DND-41 (cell line): Measurements from ENCODE around the gene DOHH.

Experiments used
- EZH2 ChIP-seq: IDR thresholded peaks from 3 replicates; pipeline ENCODE4 v1.6.1; 2012; ENCODE audit warnings: borderline replicate concordance, low read depth, mild to moderate bottlenecking, moderate library complexity, low read length, inconsistent platforms; ENCODE audit not compliant: severe bottlenecking
- TF ChIP-seq, protein P1 (sequence below): IDR thresholded peaks from 2 replicates; pipeline ENCODE4 v1.5.1; 2012; ENCODE audit warnings: borderline replicate concordance, low read length, moderate library complexity, mild to moderate bottlenecking; ENCODE audit not compliant: poor library complexity, severe bottlenecking; ENCODE audit errors: extremely low read depth

DNA sequence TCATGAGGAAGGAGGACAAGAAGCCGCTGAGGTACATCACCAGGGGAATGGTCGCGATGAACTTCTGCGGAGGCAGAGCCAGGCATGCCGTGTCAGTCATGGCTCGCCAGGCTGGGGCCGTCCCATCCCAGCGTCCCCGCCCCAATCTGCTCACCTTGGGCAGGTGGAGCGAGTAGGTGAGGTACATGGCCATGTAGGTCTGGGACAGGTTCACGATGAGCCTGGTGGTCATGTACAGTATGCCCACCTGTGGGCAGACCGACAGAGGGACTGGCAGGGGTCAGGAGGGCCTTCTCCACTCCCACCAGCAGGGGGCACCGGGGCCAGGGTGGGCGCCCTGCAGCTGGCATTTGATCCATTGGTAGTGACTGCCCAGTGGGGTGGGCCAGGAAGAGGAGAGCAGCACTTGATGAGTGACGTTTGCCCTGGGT, 46.8 kb upstream of the DOHH start:
- TF ChIP-seq, protein P1, sequence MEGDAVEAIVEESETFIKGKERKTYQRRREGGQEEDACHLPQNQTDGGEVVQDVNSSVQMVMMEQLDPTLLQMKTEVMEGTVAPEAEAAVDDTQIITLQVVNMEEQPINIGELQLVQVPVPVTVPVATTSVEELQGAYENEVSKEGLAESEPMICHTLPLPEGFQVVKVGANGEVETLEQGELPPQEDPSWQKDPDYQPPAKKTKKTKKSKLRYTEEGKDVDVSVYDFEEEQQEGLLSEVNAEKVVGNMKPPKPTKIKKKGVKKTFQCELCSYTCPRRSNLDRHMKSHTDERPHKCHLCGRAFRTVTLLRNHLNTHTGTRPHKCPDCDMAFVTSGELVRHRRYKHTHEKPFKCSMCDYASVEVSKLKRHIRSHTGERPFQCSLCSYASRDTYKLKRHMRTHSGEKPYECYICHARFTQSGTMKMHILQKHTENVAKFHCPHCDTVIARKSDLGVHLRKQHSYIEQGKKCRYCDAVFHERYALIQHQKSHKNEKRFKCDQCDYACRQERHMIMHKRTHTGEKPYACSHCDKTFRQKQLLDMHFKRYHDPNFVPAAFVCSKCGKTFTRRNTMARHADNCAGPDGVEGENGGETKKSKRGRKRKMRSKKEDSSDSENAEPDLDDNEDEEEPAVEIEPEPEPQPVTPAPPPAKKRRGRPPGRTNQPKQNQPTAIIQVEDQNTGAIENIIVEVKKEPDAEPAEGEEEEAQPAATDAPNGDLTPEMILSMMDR, result peak; percentile 67
- TF ChIP-seq EZH2, result no peak
